Colonic mucosa (tissue), 4 donors: ENCODE measurements around the gene TXNDC8. TPM values are rescaled to one million over a fixed set of nuclear protein-coding genes. Genes with fewer than 3 reads are reported as not detected.
A peak's percentile ranks its signal among the peaks of the same experiment; 100 is the strongest.
"Not testable (repeated sequence)": the region's sequence is repeated elsewhere in the genome, so short reads cannot be mapped to it uniquely, and the experiment has no call there.

Source experiments
- DNase-seq: peaks from one replicate; pipeline ENCODE4 v3.0.0-alpha.2; 2020
- H3K27ac ChIP-seq: fragments of 200-600 bp; one replicate; pipeline ENCODE4 v1.8.0; 2021
- H3K27me3 ChIP-seq: fragments of 200-600 bp; one replicate; pipeline ENCODE4 v1.8.0; 2021
- H3K36me3 ChIP-seq: fragments of 200-600 bp; one replicate; pipeline ENCODE4 v1.8.0; 2021
- H3K4me1 ChIP-seq: fragments of 200-600 bp; one replicate; pipeline ENCODE4 v1.8.0; 2021; ENCODE audit warnings: mild to moderate bottlenecking
- H3K4me3 ChIP-seq: fragments of 200-600 bp; one replicate; pipeline ENCODE4 v1.8.0; 2021
- H3K9ac ChIP-seq, 2 donors: one replicate each; pipeline ENCODE4 v1.7.0; 2013; ENCODE audit warnings: control low read depth in 2 of 2, low read depth in 2 of 2, low read length in 2 of 2
- H3K9me3 ChIP-seq: fragments of 200-600 bp; one replicate; pipeline ENCODE4 v1.8.0; 2021
- CTCF ChIP-seq: fragments of 200-600 bp; IDR thresholded peaks from one replicate; pipeline ENCODE4 v1.8.0; 2022; ENCODE audit warnings: antibody characterized with exemption, mild to moderate bottlenecking
- intact Hi-C: fragments of 100-400 bp; cut with DNase I; formaldehyde crosslinking; loops from one replicate; pipeline ENCODE4 v1.14.1; 2022
- total RNA-seq, 2 donors: library from RNA; stranded (reverse); fragmentation: NEBNext Ultra II Directional in 1 of 2; extraction: Animal tissue kit (Norgen Biotek cat#: 25700) in 1 of 2; gene quantifications; one replicate each; pipeline ENCODE4 v1.2.1, GENCODE V29; 2021
- donor health status: healthy.
- donor health status: DM: no; HTN: no; CAD: no.
- donor health status: DM: no; HTN: no; CAD: no.

The TXNDC8 gene
- total RNA-seq, 2 donors from 2014 or later: not detected

GRCh38 chr9:110364451-110364850, 26.8 kb upstream of the TXNDC8 start:
- H3K36me3 ChIP-seq: no peaks in the 10 kb centered on the region
- H3K9me3 ChIP-seq: no peaks in the 10 kb centered on the region
- intact Hi-C loops: no loop called here
- no peak for TF ChIP-seq CTCF
- DNase-seq: no peak
- H3K9ac ChIP-seq: no peak overlapping the region
- no peaks in the 10 kb centered on the region for H3K4me1 ChIP-seq
- H3K27ac ChIP-seq: no peak overlapping the region
- no peak overlapping the region for H3K4me3 ChIP-seq
- H3K27me3 ChIP-seq: no peaks in the 10 kb centered on the region

- H3K27me3 ChIP-seq, H3K4me3 ChIP-seq, DNase-seq, H3K9ac ChIP-seq, H3K4me1 ChIP-seq, H3K9me3 ChIP-seq, H3K36me3 ChIP-seq, intact Hi-C loops, H3K27ac ChIP-seq: not testable (repeated sequence)
Measured at GRCh38 chr9:110358992-110359391, 21.3 kb upstream of the TXNDC8 start.

GRCh38 chr9:110357505-110357904, 19.8 kb upstream of the TXNDC8 start:
- H3K4me3 ChIP-seq: no peak overlapping the region
- TF ChIP-seq CTCF: no peak
- no peak for DNase-seq
- no peak overlapping the region for H3K9ac ChIP-seq
- H3K36me3 ChIP-seq: no peaks in the 10 kb centered on the region
- H3K27me3 ChIP-seq: no peaks in the 10 kb centered on the region
- H3K9me3 ChIP-seq: no peaks in the 10 kb centered on the region
- intact Hi-C loops: no loop called here
- no peaks in the 10 kb centered on the region for H3K4me1 ChIP-seq
- H3K27ac ChIP-seq: no peak overlapping the region

- Histone ChIP-seq H3K4me3 (no peak overlapping the region), H3K9me3 (no peaks in the 10 kb centered on the region), H3K36me3 (no peaks in the 10 kb centered on the region), H3K4me1 (no peaks in the 10 kb centered on the region), H3K9ac (no peak overlapping the region), H3K27ac (no peak overlapping the region), H3K27me3 (no peaks in the 10 kb centered on the region)
- TF ChIP-seq CTCF: no peak
- DNase-seq: no peak
- intact Hi-C loops: no loop called here
Measured at GRCh38 chr9:110356639-110357395, 19.2 kb upstream of the TXNDC8 start.

- Histone ChIP-seq H3K9ac (no peak overlapping the region), H3K27ac (no peak overlapping the region), H3K36me3 (no peaks in the 10 kb centered on the region), H3K27me3 (no peaks in the 10 kb centered on the region), H3K4me3 (no peak overlapping the region), H3K9me3 (no peaks in the 10 kb centered on the region), H3K4me1 (no peaks in the 10 kb centered on the region)
- TF ChIP-seq CTCF: no peak
- intact Hi-C loops: no loop called here
- no peak for DNase-seq
Measured at GRCh38 chr9:110355911-110356310, 18.2 kb upstream of the TXNDC8 start.

GRCh38 chr9:110351009-110351467, 13.4 kb upstream of the TXNDC8 start:
- Histone ChIP-seq H3K9me3 (no peaks in the 10 kb centered on the region), H3K27me3 (no peaks in the 10 kb centered on the region), H3K4me1 (no peaks in the 10 kb centered on the region), H3K27ac (no peak overlapping the region), H3K36me3 (no peaks in the 10 kb centered on the region), H3K9ac (no peak overlapping the region), H3K4me3 (no peak overlapping the region)
- intact Hi-C loops: no loop called here
- peak; percentile 26 for DNase-seq
- no peak for TF ChIP-seq CTCF
